Kidney capillary endothelial cell (primary cell): ENCODE measurements around the gene KRT79.
"Not testable (repeated sequence)": the region's sequence is repeated elsewhere in the genome, so short reads cannot be mapped to it uniquely, and the experiment has no call there.

Source experiments
- DNase-seq: peaks from one replicate; pipeline ENCODE4 v3.0.0-alpha.2; 2018; ENCODE audit warnings: low spot score

Gene KRT79

DNA sequence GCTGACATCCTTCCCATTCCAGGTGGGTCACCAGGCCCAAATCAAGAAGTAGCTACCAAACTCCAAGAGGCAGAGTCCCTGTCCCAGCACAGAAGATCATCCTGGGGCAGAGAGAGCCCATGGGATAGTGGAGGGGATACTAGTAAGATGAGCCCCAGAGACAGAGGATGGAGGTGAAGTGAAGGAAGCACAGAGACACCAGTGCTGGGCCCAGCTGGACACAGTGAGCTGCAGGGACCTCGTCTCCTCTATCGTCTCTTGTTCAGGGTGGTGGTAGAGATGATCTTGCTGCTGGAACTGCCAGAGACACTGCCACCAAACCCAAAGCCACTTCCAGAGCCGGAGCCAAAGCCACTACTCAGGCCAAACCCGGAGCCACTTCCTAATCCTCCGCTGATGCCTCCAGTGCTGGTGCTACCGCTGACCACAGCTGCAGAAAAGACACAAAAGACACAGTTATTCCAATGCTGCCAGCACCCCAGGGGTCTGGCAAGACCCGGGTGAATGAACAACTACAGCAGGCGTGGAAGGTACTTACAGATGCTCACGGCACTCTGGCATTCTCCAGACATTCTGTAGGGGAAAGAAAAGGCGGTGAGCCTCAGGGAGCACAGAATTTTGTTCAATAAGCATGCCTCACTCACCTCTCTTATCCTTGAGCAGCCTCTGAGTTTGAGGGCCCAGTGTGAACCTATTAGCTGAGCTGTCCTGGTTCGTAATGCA is 27.1 kb downstream of the KRT79 start:
- no peak for DNase-seq

DNA sequence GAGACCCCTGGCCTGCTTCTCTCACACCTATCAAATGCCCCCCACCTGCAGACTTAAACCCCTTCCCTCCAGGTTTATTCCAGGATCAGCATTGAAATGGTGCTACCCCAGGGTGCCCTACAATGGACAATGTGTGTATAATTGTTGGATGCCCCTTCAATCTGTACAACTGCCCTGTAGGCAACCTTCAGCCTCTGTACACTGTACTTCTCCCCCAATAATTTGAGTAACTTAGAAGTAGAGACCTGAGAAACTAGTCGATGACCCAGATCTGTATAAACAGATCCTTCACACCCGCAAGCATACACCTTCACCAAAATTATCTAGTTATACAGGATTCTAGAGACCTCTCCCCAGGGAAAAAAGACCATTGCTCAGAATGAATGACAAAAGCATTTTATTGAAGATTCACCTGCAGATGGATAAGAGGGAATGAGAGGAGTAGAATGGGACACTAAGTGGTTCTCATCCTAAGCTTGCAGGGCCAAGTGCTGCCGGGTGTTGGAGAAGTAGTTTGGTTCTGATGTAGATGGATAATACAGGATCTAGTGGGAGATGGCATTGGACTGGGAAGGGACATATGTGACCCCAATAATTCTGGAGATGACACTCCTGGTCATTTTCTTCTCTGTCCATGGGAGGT is 27.8 kb downstream of the KRT79 start:
- no peak for DNase-seq

DNA sequence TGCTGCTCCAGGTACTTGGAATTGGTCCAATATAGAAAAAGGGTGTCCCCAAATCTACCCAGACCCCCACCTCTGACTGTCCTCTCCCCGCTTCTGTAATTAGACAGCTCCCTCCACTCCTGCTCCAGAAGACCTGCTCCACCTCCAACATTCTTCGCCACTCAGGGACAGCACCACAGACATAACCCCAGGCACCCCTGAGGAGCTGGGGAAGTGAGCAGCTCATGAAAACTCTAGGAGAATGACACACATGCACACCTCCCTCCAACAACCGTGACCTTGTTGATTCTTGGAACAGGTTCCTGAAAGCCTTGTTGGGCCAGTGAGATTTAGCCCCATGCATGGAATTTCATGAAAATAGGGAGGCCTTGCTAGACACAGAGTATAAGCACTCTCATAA is 28.4 kb downstream of the KRT79 start:
- no peak for DNase-seq

DNA sequence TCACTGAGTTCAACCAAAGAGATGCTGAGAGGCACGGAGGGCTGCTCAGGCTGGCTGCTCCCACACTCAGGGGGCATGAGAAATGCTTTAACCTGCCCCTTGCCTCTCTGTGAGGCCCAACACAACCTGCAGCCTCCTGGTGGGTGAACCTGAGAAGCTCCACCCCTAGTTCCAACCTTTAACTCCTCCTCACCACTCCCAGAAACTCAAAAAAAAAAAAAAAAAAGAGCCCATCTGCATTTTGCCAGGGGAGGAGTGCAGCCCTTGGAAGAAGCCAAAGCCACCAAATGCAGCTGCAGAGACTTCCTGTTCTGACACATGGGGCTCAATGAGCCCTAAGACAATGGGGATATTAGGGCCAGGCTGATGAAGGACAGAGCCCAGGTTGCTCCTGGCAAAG is 29.1 kb downstream of the KRT79 start:
- DNase-seq: no peak

DNA sequence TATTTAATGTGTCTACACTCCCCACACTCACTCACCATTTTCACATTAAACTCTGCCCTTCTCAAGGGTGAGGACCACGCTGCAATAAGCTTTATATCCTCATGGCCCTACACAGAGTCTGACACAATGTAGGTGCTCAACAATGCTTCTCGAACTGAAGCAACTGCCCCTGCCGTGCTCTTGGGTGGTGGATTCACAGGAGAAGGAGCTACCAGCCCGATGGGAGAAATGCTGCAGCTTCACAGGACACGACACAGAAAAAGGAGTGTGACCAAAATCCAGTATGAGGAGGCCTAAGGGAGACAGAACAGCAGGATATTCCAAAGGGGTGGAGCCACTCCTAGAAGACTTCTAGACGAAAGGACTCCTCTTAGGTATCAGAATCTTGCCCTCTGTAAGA is 31.7 kb downstream of the KRT79 start:
- no peak for DNase-seq

DNA sequence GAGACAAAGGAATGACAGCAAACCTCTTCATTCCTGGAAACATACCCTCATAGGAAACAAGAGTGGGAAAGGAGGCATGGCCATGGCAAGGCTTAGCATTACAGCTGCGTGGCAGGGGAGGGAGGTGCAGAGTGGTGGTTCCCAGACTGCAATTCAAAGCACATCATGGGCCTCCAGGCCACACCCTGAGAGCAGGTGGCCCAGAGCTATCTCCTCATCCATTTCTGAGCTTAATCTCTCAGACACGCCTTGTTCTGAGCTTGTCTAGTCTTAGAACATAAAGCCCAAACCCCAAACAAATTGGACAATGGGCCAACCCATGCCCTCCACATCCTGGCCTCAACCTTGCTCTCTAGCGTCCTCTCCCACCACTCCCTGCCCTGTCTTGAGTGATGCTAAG is 32.3 kb downstream of the KRT79 start:
- no peak for DNase-seq

DNA sequence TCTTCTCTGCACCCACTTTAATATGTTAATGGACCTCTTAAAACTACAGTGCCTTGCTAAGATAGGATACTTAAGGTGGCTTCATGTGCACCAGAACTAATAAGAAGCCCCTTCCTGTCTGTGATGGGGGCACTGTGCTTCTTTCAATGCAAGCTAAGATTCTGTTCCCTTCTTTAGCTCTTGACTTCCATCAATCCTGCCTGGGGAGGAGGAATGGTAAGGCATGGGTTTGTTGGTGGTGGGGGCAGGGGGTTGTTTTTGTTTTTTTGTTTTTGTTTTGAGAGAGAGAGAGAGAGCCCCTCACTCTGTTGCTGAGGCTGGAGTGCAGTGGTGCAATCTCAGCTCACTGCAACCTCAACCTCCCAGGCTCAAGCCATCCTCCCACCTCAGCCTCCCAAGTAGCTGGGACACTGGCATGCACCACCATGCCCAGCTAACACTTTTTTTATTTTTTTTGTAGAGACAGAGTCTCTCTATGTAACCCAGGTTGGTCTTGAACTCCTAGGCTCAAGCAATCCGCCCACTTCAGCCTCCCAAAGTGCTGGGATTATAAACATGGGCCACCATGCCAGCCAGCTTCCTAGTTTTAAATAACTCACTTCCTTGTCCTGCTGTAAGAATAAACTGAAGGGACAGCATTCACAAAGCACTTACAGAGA is 33.7 kb downstream of the KRT79 start:
- DNase-seq: no peak

DNA sequence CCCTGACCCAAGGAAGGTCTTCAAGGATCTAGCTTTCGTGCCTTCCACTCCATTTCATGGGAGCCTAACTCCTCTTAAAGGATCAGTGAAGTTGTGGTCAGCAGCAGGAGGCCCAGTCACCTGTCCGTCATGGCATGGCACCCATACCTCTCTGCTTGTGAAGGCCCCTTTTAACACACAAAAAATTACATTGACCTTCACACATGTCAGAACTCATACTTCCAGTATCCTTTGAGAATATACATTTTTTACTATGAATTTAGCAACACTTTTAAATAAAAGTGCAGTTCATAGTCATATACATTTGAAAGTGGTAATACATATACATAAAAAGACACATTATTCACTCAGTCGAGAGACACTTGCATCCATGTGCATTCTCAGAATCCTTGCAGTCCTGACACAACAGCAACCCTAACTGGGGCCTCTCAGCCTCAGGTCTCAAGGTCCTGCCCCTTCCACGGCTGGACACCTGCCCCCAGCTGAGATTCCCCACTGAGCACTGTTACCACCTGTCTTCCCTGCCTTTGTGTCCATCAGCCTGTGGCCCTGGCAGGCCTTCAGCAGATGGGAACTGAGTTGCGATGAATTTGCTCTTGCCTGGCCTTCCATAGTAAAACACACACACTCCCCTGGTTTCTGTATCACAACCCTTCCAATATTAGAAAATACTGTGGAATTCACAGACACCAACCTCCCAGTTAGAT is 34.5 kb downstream of the KRT79 start:
- no peak for DNase-seq

DNA sequence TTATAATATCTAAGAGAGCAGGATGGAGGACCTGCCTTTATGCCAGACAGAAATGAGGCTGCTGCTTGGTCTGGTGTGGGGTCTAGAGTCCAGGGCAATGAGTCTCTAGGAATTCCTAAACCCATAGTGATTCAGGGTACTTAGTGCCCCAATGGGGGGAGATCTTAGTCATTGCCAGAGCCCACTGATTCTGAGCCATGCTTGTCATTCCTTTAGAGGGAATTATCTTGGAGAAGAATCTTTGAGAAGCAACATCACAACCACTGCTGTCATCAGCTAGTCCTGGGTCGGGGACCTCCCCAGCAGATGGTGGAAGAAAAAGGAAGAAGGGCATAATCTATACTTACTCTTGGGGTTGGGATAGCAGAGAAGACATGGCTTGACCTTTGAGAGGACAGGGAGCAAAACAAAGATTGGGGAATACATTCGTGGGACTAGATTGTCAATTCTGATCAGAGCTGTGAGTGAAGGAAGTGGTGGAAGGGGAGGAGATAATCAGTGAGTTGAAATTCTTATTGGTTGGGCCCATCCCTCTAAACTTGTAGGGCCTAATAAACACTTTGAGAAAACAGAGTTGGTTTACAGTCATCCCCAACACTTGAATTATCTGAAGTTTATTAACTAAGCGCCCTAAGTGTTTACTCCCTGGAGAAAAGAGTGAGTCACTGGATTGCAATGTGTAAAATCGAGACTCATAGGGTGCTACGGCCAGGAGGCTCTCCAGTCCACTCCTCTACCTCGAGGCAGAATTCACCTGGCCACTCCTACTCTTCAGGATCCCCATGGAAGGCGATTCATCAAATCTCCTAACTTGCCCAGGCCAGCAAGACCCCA is 35.2 kb downstream of the KRT79 start:
- no peak for DNase-seq

DNA sequence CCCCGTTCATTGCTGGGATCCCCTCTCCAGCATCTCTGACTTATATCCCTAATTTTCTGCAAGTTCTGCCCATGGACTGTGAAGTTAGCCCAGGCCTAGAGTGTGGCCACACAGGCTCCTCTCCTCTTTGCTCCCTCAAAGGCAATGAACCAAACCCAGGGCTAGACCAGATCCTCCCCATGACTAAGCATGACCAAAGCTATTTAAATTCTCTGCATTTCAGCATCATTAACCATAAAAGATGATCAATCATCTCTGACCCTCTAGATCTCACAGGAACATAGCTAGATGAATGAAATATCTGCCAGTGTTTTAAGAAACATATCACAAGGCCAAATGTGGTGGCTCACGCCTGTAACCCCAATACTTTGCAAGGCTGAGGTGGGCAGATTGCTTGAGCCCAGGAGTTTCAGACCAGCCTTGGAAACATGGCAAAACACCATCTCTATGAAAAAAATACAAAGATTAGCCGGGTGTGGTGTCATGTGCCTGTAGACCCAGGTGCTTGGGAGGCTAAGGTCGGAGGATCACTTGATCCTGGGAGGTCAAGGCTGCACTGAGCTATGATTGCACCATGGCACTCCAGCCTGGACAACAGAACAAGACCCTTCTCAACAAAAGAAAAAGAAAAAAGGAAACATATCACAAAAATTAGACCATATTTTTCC is 36.0 kb downstream of the KRT79 start:
- no peak for DNase-seq

DNA sequence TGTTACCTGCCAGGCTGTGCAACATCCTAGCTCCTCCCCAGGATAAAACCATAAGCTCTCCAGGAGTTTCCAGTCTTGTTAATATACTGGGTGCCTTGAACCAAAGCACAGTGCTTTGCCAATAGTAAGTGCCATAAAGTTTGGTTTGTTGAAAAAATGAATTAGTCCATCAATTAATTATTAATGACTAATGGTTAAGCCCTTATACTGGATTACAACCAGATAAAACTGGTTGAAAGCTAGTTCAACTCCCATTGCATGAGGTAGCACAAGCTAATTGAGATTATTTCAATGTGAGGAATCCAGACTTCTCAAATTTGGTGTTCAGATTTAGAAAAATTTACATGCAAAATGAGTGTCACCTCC is 36.6 kb downstream of the KRT79 start:
- no peak for DNase-seq

DNA sequence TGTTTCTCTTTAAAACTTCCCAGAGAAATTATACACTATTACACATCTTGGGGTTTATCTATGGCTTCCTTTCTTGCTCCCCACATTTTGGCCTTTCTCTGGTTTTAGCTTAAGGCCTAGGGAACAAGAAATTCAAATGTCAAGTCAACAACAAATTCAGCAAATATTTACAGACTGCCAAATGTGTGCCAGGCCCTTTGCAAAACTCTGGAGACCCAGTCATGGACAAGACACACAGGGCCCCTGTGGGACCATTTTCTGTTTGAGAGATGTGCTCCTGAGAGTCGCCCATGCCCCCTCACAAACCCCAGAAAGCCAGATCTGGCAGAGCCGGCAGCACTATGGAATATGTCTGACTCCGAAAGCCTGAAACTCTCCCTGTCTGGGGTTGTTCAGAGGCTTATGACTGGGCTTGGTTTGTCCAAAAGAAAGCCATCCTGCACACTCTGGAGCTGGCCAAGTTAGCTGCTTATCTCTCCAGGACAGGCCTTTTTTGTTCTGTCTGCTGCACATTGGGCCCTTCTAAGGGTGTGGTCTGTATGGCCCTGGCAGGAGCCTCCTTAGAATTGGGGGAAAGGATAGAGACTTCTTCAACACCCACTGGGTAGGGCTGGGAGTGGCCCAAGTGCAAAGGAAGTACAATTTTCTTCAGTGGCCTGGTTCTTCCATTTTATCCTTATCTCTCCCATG is 37.1 kb downstream of the KRT79 start:
- no peak for DNase-seq

DNA sequence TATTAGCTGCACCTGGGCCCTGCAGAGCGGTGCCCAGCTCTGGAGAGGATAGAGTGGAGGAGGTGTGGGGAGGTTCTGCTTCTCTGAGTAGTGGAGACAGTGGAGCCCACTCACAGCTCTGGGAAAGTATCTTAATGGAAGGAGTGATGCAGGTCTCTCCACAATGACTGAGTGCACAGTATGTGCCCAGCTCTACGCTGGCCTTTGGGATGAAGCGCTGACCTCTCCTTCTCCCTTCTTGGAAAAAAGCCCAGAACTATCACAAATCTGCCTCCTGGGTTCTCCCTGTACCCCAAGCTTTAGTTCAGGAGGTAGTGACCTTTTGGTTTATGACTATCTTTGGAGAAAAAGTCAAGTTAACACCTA is 37.7 kb downstream of the KRT79 start:
- DNase-seq: no peak

DNA sequence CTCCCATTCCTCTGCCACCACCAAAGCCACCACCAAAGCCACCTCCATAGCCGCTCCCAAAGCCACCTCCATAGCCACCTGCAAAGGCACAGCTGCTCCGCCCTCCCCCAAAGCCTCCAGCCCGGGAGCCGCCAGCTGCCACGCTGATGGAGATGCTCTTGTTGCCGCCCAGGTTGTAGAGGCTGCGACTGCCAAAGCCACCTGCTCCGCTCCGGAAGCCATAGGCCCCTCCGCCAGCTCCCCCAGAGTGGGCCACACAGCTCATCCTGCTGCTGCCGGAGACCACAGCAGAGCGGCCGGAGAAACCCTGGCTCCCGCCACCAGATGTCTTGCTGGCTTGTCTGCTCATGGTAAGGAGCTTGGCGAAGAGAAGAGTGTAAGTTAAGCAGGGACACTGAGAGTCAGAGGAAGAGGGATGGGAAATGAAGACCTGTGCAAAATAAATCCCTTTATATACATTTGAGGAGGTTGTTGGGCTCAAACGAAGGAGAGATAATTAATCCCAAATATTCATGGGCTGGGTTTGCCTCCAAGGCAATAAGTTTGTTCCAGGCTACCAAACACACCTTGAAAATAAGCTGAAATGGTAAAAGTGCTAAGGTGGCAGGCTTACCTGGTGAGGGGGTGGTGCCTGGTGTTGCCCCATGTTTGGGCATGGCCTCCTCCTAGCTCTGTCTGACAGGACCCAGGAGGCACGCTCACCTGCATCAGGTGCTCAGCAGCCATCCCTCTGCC is 38.2 kb downstream of the KRT79 start, which contains the start of gene KRT3:
Gene KRT3, minus strand, starts transcription at position 424 of the 735 bp plus-strand sequence. Its CDS starts 75 bp downstream, at position 349.
- DNase-seq: no peak

DNA sequence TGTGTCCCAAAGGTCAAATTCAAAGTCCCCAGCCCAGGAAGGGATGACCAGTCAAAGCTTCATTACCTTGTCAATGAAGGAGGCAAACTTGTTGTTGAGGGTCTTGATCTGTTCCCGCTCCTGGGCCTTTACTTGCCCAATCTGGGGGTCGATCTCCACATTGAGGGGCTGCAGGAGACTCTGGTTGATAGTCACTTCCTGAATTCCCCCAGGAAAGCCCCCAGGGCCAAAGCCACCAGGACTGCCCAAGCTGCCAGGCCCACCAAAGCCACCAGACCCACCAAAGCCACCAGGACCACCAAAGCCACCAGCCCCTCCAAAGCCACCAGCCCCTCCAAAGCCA is 38.8 kb downstream of the KRT79 start:
- DNase-seq: not testable (repeated sequence)

DNA sequence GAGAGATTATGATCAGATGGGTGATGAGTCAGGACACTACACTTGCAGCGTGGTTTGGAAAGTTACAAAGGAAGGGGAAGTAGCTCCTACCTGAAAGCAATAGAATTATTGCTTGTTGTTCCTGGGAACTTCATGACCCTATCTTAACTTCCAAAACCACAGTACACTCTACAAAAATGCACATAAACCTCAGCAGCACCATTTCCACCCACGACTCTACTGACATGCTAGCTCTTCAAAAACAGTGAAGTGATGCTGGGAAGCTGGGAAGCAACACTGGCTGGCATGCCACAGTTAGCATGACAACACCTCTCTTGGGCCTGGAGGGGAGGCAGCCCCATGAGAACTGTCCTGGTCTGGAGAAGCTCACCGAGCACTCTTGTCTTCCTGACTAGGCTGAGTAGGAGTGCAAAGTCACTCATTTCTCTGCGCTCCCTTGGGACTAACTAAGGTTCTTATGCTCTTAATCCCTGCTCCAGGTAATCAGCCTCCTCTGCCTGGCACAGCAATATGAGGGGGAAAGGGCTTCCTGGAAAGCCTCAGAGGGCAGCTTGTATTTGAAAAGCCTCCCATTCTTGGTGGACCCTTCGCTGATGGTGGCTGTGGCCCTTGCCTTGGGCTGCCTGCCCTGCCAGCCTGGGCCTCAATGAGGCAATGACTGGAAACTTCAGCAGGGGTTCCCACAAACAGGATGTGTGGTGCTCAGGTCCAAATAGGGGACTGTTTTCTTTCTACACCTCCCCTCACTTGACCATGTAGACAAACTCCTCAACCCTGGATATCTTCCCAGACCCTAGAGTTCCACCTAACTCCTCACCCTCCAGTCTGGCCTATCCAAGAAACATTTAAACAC is 39.4 kb downstream of the KRT79 start:
- DNase-seq: no peak

DNA sequence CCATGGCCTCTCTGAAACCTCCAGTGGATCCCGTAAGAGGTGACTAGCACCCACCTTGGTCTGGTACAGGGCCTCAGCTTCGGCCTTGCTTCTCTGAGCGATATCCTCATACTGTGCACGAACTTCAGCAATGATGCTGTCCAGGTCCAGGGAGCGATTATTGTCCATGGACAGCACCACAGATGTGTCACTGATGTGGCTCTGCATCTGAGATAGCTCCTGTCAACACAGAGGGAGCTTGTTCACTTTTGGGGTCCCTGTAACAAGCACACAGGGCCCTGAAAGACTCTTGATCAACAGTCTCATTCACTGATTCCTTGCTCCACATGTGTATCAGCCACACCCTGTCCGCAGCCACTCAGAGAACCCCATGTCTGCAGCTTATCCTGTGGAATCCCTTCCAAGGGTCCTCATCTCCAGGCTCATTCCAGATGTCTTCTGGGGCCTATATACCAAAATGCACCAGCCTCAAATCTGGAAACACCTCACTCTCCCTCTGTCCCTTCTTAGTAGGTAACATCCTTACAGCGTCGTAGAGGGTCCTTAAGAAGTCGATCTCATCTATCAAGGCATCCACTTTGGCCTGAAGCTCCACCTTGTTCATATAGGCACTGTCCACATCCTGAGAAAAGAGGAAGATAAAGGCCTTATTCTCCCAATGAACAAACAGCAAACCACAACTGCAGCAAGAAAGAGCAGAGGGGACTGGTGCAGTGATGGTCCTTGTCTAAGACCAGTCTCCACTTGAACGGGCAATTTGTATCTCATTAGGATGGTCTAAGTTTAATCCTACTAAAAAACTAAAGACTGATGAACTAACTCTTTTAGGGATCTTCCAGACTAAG is 41.7 kb downstream of the KRT79 start:
- no peak for DNase-seq
